ENCODE data around the gene CDH4. TPM values are rescaled to one million over a fixed set of nuclear protein-coding genes. Genes with fewer than 3 reads are reported as not detected.

Gene CDH4
- total and polyA plus RNA-seq, 2 donors (not counting 1 experiment from before 2014, with no cell fraction given), result not detected

- CTCF ChIA-PET, result no interaction called here
- Histone ChIP-seq H4K20me1 (ENCODE audit: control insufficient read depth, insufficient read depth, low read length, poor library complexity, severe bottlenecking) (no peaks in the 10 kb centered on the region), H3K9ac (ENCODE audit: low read length) (no peak overlapping the region), H3K27me3 (replicated peaks in 1 of 4; ENCODE audit: control extremely low read depth in 1 of 4, control insufficient read depth in 3 of 4, insufficient read depth in 4 of 4, low read length in 3 of 4) (no peaks in the 10 kb centered on the region), H3K79me2 (ENCODE audit: control insufficient read depth, insufficient read depth, low read length) (no peaks in the 10 kb centered on the region), H3K4me3 (ENCODE audit: control extremely low read depth in 1 of 5, extremely low read depth in 1 of 5, insufficient read depth in 1 of 5, low read depth in 2 of 5, low read length in 4 of 5) (no peak overlapping the region), H3K4me2 (replicated peaks; ENCODE audit: low read depth, low read length, poor library complexity, severe bottlenecking) (no peak overlapping the region), H3K27ac (ENCODE audit: low read length in 2 of 2) (no peak overlapping the region), H2AFZ (ENCODE audit: insufficient read depth, low read depth, low read length, poor library complexity, severe bottlenecking) (no peak overlapping the region), H3K9me3 (ENCODE audit: control extremely low read depth in 1 of 3, control insufficient read depth in 2 of 3, insufficient read depth in 1 of 3, low read length in 2 of 3) (peaks cover 0 to 40% (median 0%) of the 10 kb centered on the region in 3 donors), H3K4me1 (ENCODE audit: control insufficient read depth in 2 of 2, insufficient read depth in 2 of 2, low read length in 2 of 2) (no peaks in the 10 kb centered on the region), H3K36me3 (replicated peaks in 1 of 2; ENCODE audit: control extremely low read depth in 1 of 2, control insufficient read depth in 1 of 2, extremely low read depth in 1 of 2, insufficient read depth in 2 of 2, low read length in 1 of 2) (no peaks in the 10 kb centered on the region)
- Mint-ChIP-seq H3K9me3 (ENCODE audit: insufficient read depth) (peaks cover 6% of the 10 kb centered on the region), H3K4me1 (no peaks in the 10 kb centered on the region), H3K27ac (no peak overlapping the region), H3K27me3 (no peaks in the 10 kb centered on the region), H3K4me3 (no peak overlapping the region)
- 63% methylated on average over 9 of the region's 9 CpGs for WGBS (ENCODE audit: insufficient coverage)
- DNase-seq (no peak), ATAC-seq (ENCODE audit: low read depth) (no peak)
- TF ChIP-seq EZH2 (IDR thresholded peaks at IDR 0.05; ENCODE audit: borderline replicate concordance, insufficient read depth, low read depth, low read length, poor library complexity, severe bottlenecking) (no peak), CTCF (IDR thresholded peaks at IDR 0.05) (no peak)
- POLR2A ChIA-PET, result no interaction called here
- intact Hi-C loops (cut with micrococcal nuclease), result no loop called here
Measured at GRCh38 chr20:61712688-61713087, 460.6 kb downstream of the CDH4 start.

- H3K27ac ChIP-seq (ENCODE audit: low read length in 2 of 2), result no peak overlapping the region
- no peak overlapping the region for H3K4me3 ChIP-seq (ENCODE audit: control extremely low read depth in 1 of 5, extremely low read depth in 1 of 5, insufficient read depth in 1 of 5, low read depth in 2 of 5, low read length in 4 of 5)
- TF ChIP-seq CTCF (IDR thresholded peaks at IDR 0.05), result no peak
- no peak for TF ChIP-seq EZH2 (IDR thresholded peaks at IDR 0.05; ENCODE audit: borderline replicate concordance, insufficient read depth, low read depth, low read length, poor library complexity, severe bottlenecking)
- Mint-ChIP-seq H3K9me3 (ENCODE audit: insufficient read depth) (no peaks in the 10 kb centered on the region), H3K4me1 (no peaks in the 10 kb centered on the region), H3K27me3 (peaks cover 6% of the 10 kb centered on the region), H3K4me3 (no peak overlapping the region), H3K27ac (no peak overlapping the region)
- ChIA-PET CTCF (no interaction called here), POLR2A (no interaction called here)
- no peak for ATAC-seq (ENCODE audit: low read depth)
- no peak overlapping the region for H3K9ac ChIP-seq (ENCODE audit: low read length)
- H3K9me3 ChIP-seq (ENCODE audit: control extremely low read depth in 1 of 3, control insufficient read depth in 2 of 3, insufficient read depth in 1 of 3, low read length in 2 of 3), result peaks cover 0 to 26% (median 0%) of the 10 kb centered on the region in 3 donors
- intact Hi-C loops (cut with micrococcal nuclease), result no loop called here
- no peak for DNase-seq
- H4K20me1 ChIP-seq (ENCODE audit: control insufficient read depth, insufficient read depth, low read length, poor library complexity, severe bottlenecking), result no peaks in the 10 kb centered on the region
- no peak overlapping the region for H3K4me2 ChIP-seq (replicated peaks; ENCODE audit: low read depth, low read length, poor library complexity, severe bottlenecking)
- no peaks in the 10 kb centered on the region for H3K36me3 ChIP-seq (replicated peaks in 1 of 2; ENCODE audit: control extremely low read depth in 1 of 2, control insufficient read depth in 1 of 2, extremely low read depth in 1 of 2, insufficient read depth in 2 of 2, low read length in 1 of 2)
- H2AFZ ChIP-seq (ENCODE audit: insufficient read depth, low read depth, low read length, poor library complexity, severe bottlenecking), result no peak overlapping the region
- no peaks in the 10 kb centered on the region for H3K79me2 ChIP-seq (ENCODE audit: control insufficient read depth, insufficient read depth, low read length)
- H3K4me1 ChIP-seq (ENCODE audit: control insufficient read depth in 2 of 2, insufficient read depth in 2 of 2, low read length in 2 of 2), result no peaks in the 10 kb centered on the region
- no peaks in the 10 kb centered on the region for H3K27me3 ChIP-seq (replicated peaks in 1 of 4; ENCODE audit: control extremely low read depth in 1 of 4, control insufficient read depth in 3 of 4, insufficient read depth in 4 of 4, low read length in 3 of 4)
- 91% methylated on average over 8 of the region's 11 CpGs for WGBS (ENCODE audit: insufficient coverage)
Measured at GRCh38 chr20:61718361-61719005, 466.4 kb downstream of the CDH4 start.

Data from B cell (primary cell).